ENCODE data around the gene ADPRM.

ADPRM gene

GRCh38 chr17:10697092-10698081, at the start of gene ADPRM, which contains the start of gene SCO1:
ADPRM (plus strand) TSS chr17:10697594; CDS start chr17:10704927, 7,333 bp downstream.
SCO1 (minus strand) TSS chr17:10697533; CDS start chr17:10697507, 26 bp downstream.
- DNase-seq (ENCODE audit: low read depth, low spot score): peak; percentile 87
- peaks cover 5% of the 10 kb centered on the region; the same call in 1 of the 2 replicates for H3K36me3 ChIP-seq (ENCODE audit: control insufficient read depth, insufficient read depth, low read length)
- H3K4me3 ChIP-seq (ENCODE audit: low read length): peak within 1 kb of the TSS; percentile 84
- no peaks in the 10 kb centered on the region; the same call in 1 of the 2 replicates for H3K4me1 ChIP-seq (ENCODE audit: control insufficient read depth, insufficient read depth, low read length)
- no peaks in the 10 kb centered on the region for H3K9me3 ChIP-seq (ENCODE audit: control insufficient read depth, insufficient read depth, low read length)
- H3K27ac ChIP-seq (ENCODE audit: low read length): no peak within 1 kb of the TSS
- no CpG with 5 or more reads among the region's 84 CpGs for WGBS (ENCODE audit: insufficient coverage, insufficient read length)
- H3K27me3 ChIP-seq (ENCODE audit: control insufficient read depth, insufficient read depth, low read length): no peaks in the 10 kb centered on the region

GRCh38 chr17:10648381-10648780, 49.0 kb upstream of the ADPRM start:
- WGBS (ENCODE audit: insufficient coverage, insufficient read length): no CpG with 5 or more reads among the region's 5 CpGs

GRCh38 chr17:10648956-10649355, 48.4 kb upstream of the ADPRM start:
- Histone ChIP-seq H3K27me3 (ENCODE audit: control insufficient read depth, insufficient read depth, low read length) (no peaks in the 10 kb centered on the region), H3K4me1 (ENCODE audit: control insufficient read depth, insufficient read depth, low read length) (no peaks in the 10 kb centered on the region), H3K36me3 (ENCODE audit: control insufficient read depth, insufficient read depth, low read length) (no peaks in the 10 kb centered on the region; the same call in 1 of the 2 replicates), H3K27ac (ENCODE audit: low read length) (no peak overlapping the region), H3K4me3 (ENCODE audit: low read length) (no peak overlapping the region), H3K9me3 (ENCODE audit: control insufficient read depth, insufficient read depth, low read length) (no peaks in the 10 kb centered on the region)
- DNase-seq (ENCODE audit: low read depth, low spot score): no peak
- WGBS (ENCODE audit: insufficient coverage, insufficient read length): no CpG with 5 or more reads among the region's 3 CpGs

More at GRCh38 chr17:10648381-10648780, 49.0 kb upstream of the ADPRM start:
- no peak for DNase-seq (ENCODE audit: low read depth, low spot score)
- Histone ChIP-seq H3K4me1 (ENCODE audit: control insufficient read depth, insufficient read depth, low read length) (no peaks in the 10 kb centered on the region), H3K36me3 (ENCODE audit: control insufficient read depth, insufficient read depth, low read length) (no peaks in the 10 kb centered on the region; the same call in 1 of the 2 replicates), H3K27me3 (ENCODE audit: control insufficient read depth, insufficient read depth, low read length) (no peaks in the 10 kb centered on the region), H3K9me3 (ENCODE audit: control insufficient read depth, insufficient read depth, low read length) (no peaks in the 10 kb centered on the region), H3K27ac (ENCODE audit: low read length) (no peak overlapping the region), H3K4me3 (ENCODE audit: low read length) (no peak overlapping the region)

- no peaks in the 10 kb centered on the region for H3K27me3 ChIP-seq (ENCODE audit: control insufficient read depth, insufficient read depth, low read length)
- no peaks in the 10 kb centered on the region for H3K4me1 ChIP-seq (ENCODE audit: control insufficient read depth, insufficient read depth, low read length)
- H3K4me3 ChIP-seq (ENCODE audit: low read length): no peak overlapping the region
- no peaks in the 10 kb centered on the region for H3K9me3 ChIP-seq (ENCODE audit: control insufficient read depth, insufficient read depth, low read length)
- H3K27ac ChIP-seq (ENCODE audit: low read length): no peak overlapping the region
- no CpG with 5 or more reads among the region's 5 CpGs for WGBS (ENCODE audit: insufficient coverage, insufficient read length)
- DNase-seq (ENCODE audit: low read depth, low spot score): no peak
- no peaks in the 10 kb centered on the region; the same call in 1 of the 2 replicates for H3K36me3 ChIP-seq (ENCODE audit: control insufficient read depth, insufficient read depth, low read length)
Observed at GRCh38 chr17:10649602-10650001, 47.8 kb upstream of the ADPRM start.

- DNase-seq (ENCODE audit: low read depth, low spot score): no peak
- Histone ChIP-seq H3K36me3 (ENCODE audit: control insufficient read depth, insufficient read depth, low read length) (no peaks in the 10 kb centered on the region), H3K27ac (ENCODE audit: low read length) (no peak overlapping the region), H3K4me1 (ENCODE audit: control insufficient read depth, insufficient read depth, low read length) (no peaks in the 10 kb centered on the region), H3K4me3 (ENCODE audit: low read length) (no peak overlapping the region), H3K27me3 (ENCODE audit: control insufficient read depth, insufficient read depth, low read length) (no peaks in the 10 kb centered on the region), H3K9me3 (ENCODE audit: control insufficient read depth, insufficient read depth, low read length) (no peaks in the 10 kb centered on the region)
- WGBS (ENCODE audit: insufficient coverage, insufficient read length): no CpG with 5 or more reads among the region's 9 CpGs
Observed at GRCh38 chr17:10651927-10652326, 45.5 kb upstream of the ADPRM start.

- H3K36me3 ChIP-seq (ENCODE audit: control insufficient read depth, insufficient read depth, low read length): no peaks in the 10 kb centered on the region
- H3K4me1 ChIP-seq (ENCODE audit: control insufficient read depth, insufficient read depth, low read length): no peaks in the 10 kb centered on the region
- H3K27ac ChIP-seq (ENCODE audit: low read length): no peak overlapping the region
- no peak overlapping the region for H3K4me3 ChIP-seq (ENCODE audit: low read length)
- H3K27me3 ChIP-seq (ENCODE audit: control insufficient read depth, insufficient read depth, low read length): no peaks in the 10 kb centered on the region
- DNase-seq (ENCODE audit: low read depth, low spot score): no peak
- H3K9me3 ChIP-seq (ENCODE audit: control insufficient read depth, insufficient read depth, low read length): no peaks in the 10 kb centered on the region
- WGBS (ENCODE audit: insufficient coverage, insufficient read length): no CpG with 5 or more reads among the region's 11 CpGs
Observed at GRCh38 chr17:10652984-10653659, 44.3 kb upstream of the ADPRM start.

GRCh38 chr17:10653987-10654386, 43.4 kb upstream of the ADPRM start:
- Histone ChIP-seq H3K4me1 (ENCODE audit: control insufficient read depth, insufficient read depth, low read length) (no peaks in the 10 kb centered on the region), H3K9me3 (ENCODE audit: control insufficient read depth, insufficient read depth, low read length) (no peaks in the 10 kb centered on the region), H3K27ac (ENCODE audit: low read length) (no peak overlapping the region), H3K27me3 (ENCODE audit: control insufficient read depth, insufficient read depth, low read length) (no peaks in the 10 kb centered on the region), H3K4me3 (ENCODE audit: low read length) (no peak overlapping the region), H3K36me3 (ENCODE audit: control insufficient read depth, insufficient read depth, low read length) (no peaks in the 10 kb centered on the region)
- no CpG with 5 or more reads among the region's 5 CpGs for WGBS (ENCODE audit: insufficient coverage, insufficient read length)
- DNase-seq (ENCODE audit: low read depth, low spot score): no peak

GRCh38 chr17:10657148-10657547, 40.2 kb upstream of the ADPRM start, which contains the start of gene MYH3:
MYH3 (minus strand) TSS chr17:10657309; CDS start chr17:10655064, 2,245 bp downstream.
- no peak within 1 kb of the TSS for H3K27ac ChIP-seq (ENCODE audit: low read length)

GRCh38 chr17:10657879-10658278, 39.5 kb upstream of the ADPRM start:
- no peaks in the 10 kb centered on the region for H3K9me3 ChIP-seq (ENCODE audit: control insufficient read depth, insufficient read depth, low read length)
- no peaks in the 10 kb centered on the region for H3K36me3 ChIP-seq (ENCODE audit: control insufficient read depth, insufficient read depth, low read length)
- H3K27me3 ChIP-seq (ENCODE audit: control insufficient read depth, insufficient read depth, low read length): no peaks in the 10 kb centered on the region
- no peak for DNase-seq (ENCODE audit: low read depth, low spot score)
- no peak overlapping the region for H3K4me3 ChIP-seq (ENCODE audit: low read length)
- no peaks in the 10 kb centered on the region for H3K4me1 ChIP-seq (ENCODE audit: control insufficient read depth, insufficient read depth, low read length)
- no peak overlapping the region for H3K27ac ChIP-seq (ENCODE audit: low read length)
- WGBS (ENCODE audit: insufficient coverage, insufficient read length): 100% methylated on average over 1 of the region's 10 CpGs

More at GRCh38 chr17:10657148-10657547, 40.2 kb upstream of the ADPRM start, which contains the start of gene MYH3:
- no peaks in the 10 kb centered on the region for H3K4me1 ChIP-seq (ENCODE audit: control insufficient read depth, insufficient read depth, low read length)
- no peaks in the 10 kb centered on the region for H3K36me3 ChIP-seq (ENCODE audit: control insufficient read depth, insufficient read depth, low read length)
- H3K9me3 ChIP-seq (ENCODE audit: control insufficient read depth, insufficient read depth, low read length): no peaks in the 10 kb centered on the region
- no CpG with 5 or more reads among the region's 15 CpGs for whole genome bisulfite sequencing (ENCODE audit: insufficient coverage, insufficient read length)
- no peaks in the 10 kb centered on the region for H3K27me3 ChIP-seq (ENCODE audit: control insufficient read depth, insufficient read depth, low read length)
- no peak for DNase-seq (ENCODE audit: low read depth, low spot score)
- H3K4me3 ChIP-seq (ENCODE audit: low read length): no peak within 1 kb of the TSS

GRCh38 chr17:10661437-10661836, 36.0 kb upstream of the ADPRM start:
- Histone ChIP-seq H3K4me1 (ENCODE audit: control insufficient read depth, insufficient read depth, low read length) (no peaks in the 10 kb centered on the region), H3K27me3 (ENCODE audit: control insufficient read depth, insufficient read depth, low read length) (no peaks in the 10 kb centered on the region), H3K9me3 (ENCODE audit: control insufficient read depth, insufficient read depth, low read length) (no peaks in the 10 kb centered on the region), H3K36me3 (ENCODE audit: control insufficient read depth, insufficient read depth, low read length) (no peaks in the 10 kb centered on the region), H3K4me3 (ENCODE audit: low read length) (no peak overlapping the region), H3K27ac (ENCODE audit: low read length) (no peak overlapping the region)
- no peak for DNase-seq (ENCODE audit: low read depth, low spot score)
- WGBS (ENCODE audit: insufficient coverage, insufficient read length): no CpG with 5 or more reads among the region's 10 CpGs
